Activated gamma-delta T cell treated with anti-CD3 and anti-CD28 coated beads, Interleukin-2, amount 50 U/mL, for 16 hours (primary cell): ENCODE measurements around the gene SLC24A5.

Experiments
- DNase-seq: peaks from one replicate; pipeline ENCODE4 v3.0.0-alpha.2; 2020; ENCODE audit warnings: low read depth

The SLC24A5 gene

DNA sequence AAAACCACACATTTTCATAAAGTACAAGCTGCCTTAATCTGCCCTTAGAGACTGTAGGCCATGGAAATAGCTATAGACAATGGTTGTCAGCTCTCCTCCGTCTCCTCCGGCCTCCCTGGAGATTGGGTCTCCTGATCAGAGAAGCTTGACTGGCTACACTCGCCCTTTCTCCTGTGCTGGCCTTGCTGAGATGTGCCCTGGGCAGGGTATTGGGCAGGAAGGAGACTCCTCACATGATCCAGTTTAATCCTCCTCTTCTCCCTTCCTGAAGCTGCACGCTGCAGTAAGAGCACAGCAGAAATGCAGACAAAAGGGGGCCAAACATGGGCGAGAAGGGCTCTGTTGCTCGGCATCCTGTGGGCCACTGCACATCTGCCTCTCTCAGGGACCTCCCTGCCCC, at the start of gene SLC24A5:
Gene SLC24A5 (plus strand): TSS at position 246 of the 400 bp plus-strand sequence. CDS start 55 bp downstream, at position 301.
- DNase-seq: no peak

DNA sequence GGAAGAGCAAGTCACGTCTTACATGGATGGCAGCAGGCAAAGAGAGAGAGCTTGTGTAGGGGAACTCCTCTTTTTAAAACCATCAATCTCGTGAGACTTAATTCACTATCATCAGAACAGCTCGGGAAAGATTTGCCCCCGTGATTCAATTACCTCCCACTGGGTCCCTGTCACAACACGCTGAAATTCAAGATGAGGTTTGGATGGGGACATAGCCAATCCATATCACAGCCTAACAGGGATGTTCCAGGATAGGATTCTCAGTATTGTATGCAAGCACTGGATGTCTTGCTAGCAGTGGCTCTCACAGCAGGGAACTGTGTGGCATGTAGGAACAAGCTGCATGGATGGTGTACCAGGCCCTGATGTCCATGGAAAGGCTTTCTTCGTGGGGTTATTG, 47.8 kb upstream of the SLC24A5 start:
- no peak for DNase-seq

DNA sequence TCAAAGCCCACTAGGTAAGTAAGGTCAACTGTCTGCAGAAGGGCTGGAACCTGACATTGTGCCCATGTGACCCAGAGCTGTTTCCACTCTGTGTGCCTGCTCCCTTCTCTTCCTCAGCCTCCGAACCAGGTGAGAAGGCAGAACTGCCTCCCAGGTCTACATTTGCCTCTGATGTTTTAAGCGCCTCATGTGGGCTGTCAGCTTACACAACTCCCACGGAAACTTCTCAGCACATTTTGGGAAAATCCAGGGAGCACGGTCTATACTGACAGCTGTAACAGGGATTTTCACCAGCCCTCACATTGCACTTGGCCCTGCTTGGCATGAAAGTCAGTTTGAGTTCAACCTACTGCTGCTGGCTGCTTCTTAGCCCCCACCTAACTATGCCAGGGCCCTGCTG, 46.9 kb upstream of the SLC24A5 start:
- DNase-seq: no peak

DNA sequence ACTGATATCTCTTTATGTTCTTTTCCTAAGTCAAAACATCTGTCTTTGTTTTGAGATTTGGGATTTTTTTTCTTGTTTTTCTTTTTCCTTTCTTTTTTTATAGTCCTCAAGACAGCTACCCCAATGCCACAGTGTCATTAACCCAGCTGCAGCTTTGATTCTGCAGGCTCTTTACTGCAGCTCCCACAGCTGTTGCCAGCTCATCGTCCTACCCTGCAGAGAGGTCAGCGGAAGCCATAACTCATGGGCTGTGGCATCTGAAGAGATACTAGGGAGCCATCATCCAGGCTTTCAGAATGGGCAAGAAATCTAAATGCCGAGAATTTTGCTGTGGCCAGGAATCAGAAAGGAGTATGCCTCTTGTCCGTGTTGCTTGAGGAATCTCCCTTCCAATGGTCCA, 44.3 kb upstream of the SLC24A5 start:
- DNase-seq: no peak

DNA sequence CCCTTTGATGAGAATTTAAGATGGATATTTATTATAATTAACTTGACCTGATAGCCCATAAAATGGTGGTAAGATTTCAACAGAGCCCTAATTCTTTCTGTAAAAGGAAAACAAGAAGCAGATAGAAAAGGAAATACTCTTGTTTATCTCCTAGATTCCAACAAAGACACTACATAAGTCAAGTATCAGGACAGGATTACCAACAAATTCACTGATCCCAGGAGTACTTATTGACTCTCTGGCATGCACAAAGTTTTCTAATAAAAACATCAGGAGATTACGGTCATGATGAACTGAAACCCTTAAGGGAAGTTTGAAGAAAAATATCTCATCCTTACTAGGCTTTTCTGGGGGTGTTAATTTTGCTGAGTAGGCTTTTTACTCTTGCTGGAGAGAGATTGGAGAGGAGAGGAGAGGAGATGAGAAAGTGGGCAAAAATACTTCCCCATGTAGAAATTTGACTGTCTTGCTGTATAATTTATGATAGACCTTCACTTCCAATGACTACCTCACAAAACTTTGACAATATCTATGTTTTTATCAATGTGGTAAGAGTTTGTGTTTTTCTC, 43.1 kb upstream of the SLC24A5 start:
- DNase-seq: no peak

DNA sequence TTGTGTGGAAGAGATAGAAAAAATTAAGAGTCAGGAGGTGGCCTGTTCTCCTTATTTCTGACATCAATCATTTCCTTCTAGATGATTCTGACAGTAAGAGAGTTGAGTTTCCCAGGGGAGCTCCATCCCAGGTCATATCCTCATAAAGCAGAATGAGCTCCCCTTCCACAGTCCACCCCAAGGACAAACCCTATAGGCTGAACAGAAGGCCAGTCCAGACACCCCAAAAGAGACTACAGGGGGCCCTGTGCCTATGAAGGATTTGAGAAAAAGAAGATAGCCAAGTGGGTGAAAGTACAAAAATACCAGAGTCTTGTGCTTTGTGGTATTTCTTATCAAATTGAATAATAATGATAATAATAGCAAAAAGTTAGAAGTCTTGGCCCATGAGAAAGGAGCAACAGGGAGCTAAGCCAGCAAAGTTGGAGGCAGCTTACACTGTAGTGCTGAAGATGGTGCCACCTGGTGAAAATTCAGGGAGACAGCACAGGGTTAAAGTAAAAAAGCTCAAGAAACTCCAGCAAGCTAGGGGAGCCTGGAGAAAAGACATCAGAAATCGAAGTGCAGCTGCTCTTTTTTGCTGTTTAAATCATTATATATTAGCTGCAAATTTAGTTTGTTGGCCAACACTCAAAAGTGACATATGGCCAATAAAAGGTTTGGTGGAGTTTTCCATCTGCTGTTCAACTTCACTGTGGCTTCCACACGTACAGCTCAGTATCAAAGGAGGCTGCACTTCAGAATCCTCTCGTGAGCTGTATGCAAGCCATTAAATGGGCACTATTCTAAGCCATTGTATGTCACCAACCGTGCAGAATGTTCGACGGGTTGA, 35.8 kb upstream of the SLC24A5 start:
- DNase-seq: no peak

DNA sequence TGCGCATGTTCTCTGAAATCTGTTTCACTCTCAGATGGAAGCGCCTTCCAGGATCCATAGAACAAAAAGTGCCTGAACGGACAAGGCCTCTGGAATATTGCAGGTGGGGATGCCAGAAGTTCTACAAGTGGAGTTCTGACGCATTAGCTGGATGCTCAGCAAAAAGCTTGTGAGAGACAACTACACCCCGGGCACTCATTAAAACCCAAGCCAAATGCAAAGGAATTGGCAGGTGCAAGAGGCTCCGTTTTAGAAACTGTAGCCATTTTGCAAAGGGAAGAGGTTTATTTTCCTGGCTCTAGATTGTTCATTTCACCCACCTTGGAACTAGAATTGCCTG, 35.2 kb upstream of the SLC24A5 start:
- no peak for DNase-seq

DNA sequence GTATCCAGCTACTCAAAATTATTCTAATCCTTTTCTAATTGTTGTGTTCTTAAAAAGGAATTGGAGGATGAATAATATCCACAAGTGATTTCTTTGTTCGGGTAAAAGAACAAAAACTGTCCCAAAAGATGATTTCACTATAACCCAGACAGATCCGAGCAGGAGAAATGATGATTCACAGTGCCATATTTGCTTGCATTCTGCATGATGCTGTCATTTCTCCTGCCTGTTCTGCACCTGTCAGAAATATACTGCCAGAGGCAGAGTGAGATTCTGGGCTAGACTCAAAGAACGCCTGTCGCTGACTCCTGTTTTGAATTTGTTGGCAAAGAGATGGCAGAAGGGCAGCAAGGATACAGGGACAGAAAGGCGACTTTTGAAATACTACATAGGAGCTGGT, 34.7 kb upstream of the SLC24A5 start:
- no peak for DNase-seq

DNA sequence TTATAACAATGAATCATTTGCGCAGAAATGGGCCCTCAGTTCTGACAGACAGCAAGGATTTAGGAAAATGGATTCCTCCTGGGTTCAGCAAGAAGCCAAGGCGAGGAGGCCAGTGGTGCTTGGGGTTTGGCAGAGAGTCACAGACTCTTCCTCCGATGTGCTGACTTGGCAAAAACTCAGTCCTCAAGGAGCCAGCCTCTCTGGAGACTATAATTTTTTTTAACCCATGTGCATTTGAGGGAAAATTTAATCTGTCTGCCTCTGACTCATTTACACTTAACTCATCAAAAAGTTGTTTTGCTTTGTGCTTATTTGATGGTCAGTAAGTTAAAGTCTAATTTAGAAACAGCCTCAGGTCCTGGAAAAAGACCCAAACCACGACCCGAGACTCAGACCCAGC, 34.2 kb upstream of the SLC24A5 start:
- no peak for DNase-seq

DNA sequence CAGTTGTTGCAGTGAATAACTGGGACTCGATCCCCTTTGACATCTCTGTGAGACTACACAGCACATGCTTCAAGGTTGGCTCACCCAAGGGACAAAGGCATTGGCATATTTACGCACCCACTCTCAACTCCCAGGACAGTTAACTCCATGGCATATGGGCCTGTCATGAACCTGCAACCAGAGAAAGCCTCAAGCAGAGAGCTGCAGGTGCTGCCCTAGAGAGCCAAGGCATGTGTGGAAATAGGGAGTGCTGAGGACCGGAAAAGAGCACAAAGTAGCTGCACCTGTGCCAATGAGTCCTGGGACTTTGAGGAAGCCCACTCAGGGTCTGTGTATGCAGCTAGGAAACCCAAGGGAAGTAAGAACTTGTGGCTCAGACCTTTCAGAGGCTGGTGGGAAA, 32.9 kb upstream of the SLC24A5 start:
- no peak for DNase-seq

DNA sequence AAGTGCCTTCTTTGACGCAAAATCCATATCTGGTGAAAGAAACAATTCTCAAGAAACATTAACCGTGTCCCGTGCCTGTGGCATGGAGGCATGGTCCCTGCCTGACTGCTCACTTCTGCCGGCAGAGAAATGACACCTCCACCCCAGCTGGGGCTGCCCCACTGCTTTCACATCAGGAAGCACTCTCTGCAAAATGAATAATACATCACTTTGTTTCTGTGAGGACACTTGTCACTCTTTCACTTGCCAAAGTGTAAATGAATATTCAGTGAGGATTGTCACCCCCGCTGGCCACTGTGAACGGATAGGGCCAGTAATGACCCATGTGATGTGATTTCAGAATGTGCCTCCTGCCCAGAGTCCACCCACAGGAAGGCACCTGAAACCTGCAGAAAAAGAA, 31.1 kb upstream of the SLC24A5 start:
- DNase-seq: no peak

DNA sequence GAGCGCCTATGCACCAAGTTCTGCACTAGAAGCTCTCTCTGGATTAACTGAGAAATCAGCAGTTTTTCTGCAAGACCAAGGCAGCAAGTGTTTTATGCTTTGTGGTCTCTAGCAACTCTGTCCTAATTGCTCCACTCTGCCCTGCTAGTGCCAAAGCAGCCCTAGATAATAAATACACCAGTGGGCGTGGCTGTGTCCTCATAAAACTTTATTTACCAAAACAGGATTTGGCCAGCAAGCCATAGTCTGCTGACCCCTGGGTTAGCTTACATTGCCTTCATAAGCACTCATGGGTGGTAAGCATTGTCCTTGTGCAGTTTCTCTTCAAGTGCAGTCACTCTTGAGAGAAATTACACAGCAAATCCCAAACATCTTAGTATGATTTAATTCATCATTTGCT, 30.7 kb upstream of the SLC24A5 start:
- no peak for DNase-seq

DNA sequence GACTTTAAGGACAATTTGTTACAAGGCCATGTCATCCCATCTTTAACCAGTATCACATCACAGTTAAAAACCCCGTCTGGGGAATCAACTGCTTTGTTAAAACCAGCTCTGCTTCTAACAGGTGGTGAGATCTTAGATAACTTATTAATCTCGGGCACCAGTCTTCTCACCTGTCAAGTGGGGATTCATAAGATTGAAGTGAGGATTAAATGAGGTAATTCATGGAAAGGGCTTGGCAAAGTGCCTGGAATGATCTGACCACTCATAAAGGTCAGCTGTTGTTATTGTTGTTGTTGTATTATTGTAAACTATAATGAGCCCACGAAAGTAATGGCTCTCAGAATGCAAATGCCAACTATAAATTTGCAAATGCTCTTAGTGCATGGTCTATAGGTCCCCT, 30.1 kb upstream of the SLC24A5 start:
- no peak for DNase-seq

DNA sequence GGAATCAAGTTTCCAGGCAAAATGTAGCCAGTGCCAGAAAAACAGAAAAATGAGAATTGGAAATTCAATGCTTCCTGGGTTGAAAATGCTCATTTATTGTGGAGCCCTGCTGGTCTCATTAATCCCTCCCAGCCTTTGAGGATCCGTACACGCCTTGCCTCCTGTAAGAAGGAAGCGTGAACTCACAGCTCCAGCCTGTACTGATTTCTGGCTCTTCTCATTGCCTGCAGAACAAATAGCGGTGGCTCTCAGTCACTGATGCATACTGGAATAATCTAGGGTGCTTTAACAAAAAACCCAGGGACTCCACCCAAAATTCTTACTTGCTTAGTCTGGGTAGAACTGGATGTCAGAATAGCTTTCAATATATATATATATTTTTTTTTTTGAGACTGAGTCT, 29.3 kb upstream of the SLC24A5 start:
- DNase-seq: no peak

DNA sequence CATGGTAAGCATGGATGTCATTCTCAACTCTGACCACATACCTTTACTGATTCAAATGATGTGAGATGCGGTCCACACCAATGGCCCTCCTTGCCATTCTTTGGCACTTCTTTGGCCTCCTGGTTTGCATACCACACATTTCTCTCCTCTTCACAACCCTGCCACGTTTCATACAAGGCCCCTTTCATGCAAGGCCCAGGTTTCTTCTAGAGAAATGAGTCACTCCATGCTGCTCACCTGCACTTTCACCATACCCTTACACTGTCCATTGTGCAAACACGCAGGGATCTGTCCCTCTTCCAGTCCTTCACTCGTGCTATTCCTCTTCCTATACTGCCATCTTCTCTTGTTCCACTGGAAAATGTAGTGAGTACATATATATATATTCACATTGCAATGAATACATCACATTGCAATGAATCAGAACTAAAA, 24.4 kb upstream of the SLC24A5 start:
- DNase-seq: no peak

DNA sequence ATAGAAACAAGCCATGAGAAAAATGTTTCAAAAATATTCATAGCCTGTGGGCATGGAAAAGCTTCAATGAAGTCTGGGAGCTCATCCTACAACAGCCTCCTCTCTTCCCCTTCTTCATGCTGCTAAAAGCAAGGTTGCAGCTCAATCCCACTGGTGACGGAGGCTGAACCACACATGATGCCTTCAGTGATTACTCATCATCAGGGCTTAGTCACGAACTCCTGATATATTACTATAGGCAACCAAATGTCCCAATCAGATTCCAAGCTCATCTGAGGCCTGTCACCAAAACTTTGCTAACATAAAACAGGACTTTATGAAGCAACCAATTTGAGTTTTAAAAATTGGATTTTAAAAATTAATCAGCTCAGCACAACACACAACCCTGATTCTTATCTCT, 24.0 kb upstream of the SLC24A5 start:
- DNase-seq: no peak

DNA sequence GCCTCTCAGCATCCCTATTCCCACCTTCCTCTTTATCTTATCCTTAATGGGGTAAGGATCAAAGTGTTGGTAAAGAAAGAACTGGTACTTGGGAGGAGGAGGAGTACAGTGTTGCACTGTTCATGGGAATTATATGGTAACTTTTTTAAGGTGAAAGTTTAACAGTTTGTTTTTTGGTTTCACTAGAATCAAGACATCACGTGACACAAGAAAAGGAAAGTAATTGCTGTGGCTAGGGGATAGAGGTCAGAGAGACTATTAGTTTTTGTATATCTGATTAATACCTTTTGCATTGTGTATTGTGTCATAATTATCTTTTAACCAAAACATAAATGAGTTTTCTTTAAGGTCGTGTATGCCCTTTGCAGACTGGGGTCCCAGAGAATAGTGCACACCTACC, 23.5 kb upstream of the SLC24A5 start:
- no peak for DNase-seq

DNA sequence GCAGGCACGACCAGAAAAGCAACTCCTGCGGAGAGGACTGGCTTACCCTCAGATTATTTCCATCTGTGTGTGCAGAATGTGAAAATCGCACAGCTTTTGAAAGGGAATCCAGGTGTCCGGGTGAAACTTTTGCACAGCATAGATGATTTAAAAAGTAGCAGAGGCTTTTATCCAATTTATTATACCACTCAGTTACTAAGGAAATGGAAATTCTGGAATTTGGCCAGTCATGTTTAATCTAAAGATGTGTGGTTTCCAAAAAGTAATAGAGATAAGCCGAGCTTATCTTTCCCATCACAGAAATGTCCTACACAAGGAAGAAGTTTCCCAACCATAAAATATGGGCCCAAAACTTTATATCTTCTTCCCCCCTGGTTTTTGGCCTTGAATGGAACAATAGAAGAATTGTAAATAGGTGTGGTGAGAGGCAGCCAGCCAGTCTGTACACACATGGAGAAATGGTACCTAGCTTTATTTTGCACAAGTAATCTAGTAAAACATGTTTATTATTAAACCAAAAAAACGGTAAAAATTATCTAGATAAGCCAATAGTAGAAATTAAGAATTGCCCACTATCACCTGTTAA, 19.3 kb upstream of the SLC24A5 start:
- DNase-seq: no peak

DNA sequence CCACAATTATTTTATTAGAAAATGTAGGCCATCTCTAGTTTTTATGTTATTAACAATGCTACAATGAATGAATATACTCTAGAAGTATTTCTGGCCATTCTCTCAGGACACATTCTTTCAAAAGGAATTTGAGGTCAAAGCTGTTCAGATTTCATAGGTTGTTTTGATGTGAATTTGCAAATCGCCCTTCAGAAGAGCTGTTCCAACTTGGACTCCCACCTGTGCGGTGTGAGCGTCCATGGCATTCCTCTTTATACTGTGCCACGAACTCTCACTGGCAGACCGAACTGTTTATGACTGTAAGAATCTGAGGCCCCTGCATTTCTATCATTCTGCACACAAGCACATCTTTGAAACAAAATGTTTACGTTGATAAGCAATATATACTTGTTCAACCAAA, 18.6 kb upstream of the SLC24A5 start:
- no peak for DNase-seq

DNA sequence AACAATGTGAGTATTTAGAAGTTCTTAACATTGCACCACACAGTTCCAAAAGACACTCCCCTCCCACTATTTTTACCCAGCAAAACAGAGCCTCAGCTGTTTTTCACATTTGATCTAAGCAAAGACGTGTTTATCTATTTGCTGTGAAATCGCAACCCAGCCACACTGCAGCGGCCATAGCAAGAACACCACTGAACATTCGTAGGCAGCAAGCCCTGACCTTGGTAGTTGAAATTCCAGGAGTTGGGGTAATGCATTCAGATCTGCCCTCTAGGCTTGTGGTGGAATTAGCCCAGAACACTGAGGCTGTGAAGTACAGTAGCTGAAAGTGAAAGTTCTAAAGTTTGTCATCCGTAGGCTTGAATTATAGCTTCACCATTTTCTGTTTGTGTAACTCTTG, 17.1 kb upstream of the SLC24A5 start:
- no peak for DNase-seq

DNA sequence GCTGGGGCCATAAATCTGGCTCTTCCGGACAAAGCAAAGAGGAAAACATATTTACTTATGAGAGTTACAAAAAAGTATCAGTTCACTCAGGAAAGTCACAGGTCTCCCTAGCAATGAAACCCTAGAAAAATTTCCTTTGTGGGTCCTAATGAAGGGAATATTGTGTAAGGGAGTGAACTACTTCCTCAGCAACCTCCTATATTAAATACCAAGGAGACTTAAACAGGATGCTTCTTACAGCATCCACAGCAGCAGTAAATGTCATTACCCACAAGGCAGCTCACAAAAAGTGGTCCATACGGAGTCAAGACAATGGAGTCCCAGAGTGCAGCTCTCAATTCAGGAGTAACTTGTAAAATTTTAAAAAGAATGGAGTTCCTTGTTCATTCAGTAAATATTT, 14.9 kb upstream of the SLC24A5 start:
- no peak for DNase-seq

DNA sequence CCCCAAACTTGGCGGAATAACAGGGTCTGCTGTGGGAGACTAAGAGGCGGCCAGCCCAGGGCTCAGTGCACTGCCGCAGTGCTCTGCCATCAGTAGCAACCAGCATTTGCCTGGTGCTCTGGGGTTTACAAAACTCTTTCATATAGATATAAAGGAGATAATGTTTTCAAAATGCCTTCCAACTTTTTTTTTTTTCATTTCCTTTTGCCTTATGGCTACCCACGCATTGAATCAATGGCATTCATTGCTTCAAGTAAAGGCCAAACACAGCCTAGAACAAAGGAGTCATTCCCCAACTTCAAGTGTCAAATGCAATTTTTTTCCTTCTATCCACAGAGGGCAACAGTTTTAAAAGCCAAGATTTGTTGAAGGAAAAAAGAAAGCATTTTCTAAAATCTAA, 11.6 kb upstream of the SLC24A5 start:
- no peak for DNase-seq

DNA sequence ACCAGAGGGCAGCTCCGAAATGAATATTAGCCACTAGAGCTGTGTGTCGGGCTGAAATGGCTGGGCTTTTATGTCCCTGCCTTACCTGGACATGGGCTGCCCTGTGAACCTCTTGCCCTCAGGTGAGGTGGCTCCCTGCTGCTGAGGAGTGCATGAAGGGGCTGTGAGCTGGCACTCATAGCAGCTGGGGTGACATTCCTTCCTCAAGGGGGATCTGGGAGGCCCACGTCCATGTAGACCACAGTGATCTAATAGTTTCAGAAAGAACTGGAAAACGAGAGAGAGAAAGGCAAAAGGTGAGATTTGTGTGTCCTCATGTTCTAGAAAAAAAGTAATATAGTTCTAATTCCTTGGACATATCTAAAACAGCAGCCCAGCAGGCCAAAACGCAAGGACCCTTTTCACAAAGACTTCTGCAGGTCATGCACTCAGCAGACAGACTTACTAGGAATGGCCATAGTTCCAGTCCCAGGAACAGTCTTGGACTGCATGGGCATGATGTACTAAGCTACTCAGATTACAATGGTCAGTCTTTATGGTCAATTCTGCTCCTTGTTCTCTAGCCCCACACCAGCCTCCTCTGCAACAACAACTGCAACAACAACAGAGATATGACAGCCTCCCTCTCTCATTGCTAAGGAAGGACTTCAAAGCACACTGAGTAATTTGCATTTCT, 10.8 kb upstream of the SLC24A5 start:
- no peak for DNase-seq
